Measurements from ENCODE around the gene LAMA3. TPM values are rescaled to one million over a fixed set of nuclear protein-coding genes. Genes with fewer than 3 reads are reported as not detected.

LAMA3 gene
- total and polyA plus RNA-seq, 10 of the 15 experiments (the other 5 are each of a cell fraction or from before 2014, with no cell fraction given): 0.37 to 6.5 (median 5.4) TPM

- Histone ChIP-seq H3K9ac (ENCODE audit: control insufficient read depth, insufficient read depth, low read length) (no peak overlapping the region), H3K27ac (ENCODE audit: control insufficient read depth, insufficient read depth) (no peak overlapping the region), H3K79me2 (ENCODE audit: control insufficient read depth, insufficient read depth, low read length) (no peaks in the 10 kb centered on the region), H3K27me3 (replicated peaks in 1 of 2; ENCODE audit: control insufficient read depth in 2 of 2, insufficient read depth in 2 of 2, low read length in 1 of 2) (no peaks in the 10 kb centered on the region; a peak in 2 of 4 replicates), H3K4me3 (no peak overlapping the region), H3K4me2 (ENCODE audit: control insufficient read depth, insufficient read depth) (no peak overlapping the region), H3K36me3 (ENCODE audit: control insufficient read depth in 2 of 2, insufficient read depth in 2 of 2, low read length in 1 of 2) (no peaks in the 10 kb centered on the region), H3K4me1 (ENCODE audit: control insufficient read depth, insufficient read depth, low read length) (no peaks in the 10 kb centered on the region), H3K9me3 (replicated peaks; ENCODE audit: control insufficient read depth, insufficient read depth, low read length) (peaks cover 5% of the 10 kb centered on the region; the same call in 2 of the 3 replicates), H4K20me1 (ENCODE audit: control insufficient read depth, insufficient read depth) (no peaks in the 10 kb centered on the region), H2AFZ (ENCODE audit: control insufficient read depth, low read depth, low read length) (no peak overlapping the region)
- SMC1A ChIA-PET (ENCODE audit: uncharacterized antibody, unreplicated experiment): no interaction called here
- intact Hi-C loops (cut with micrococcal nuclease; ENCODE audit: unreplicated experiment) (no loop called here), in situ Hi-C loops (cut with MboI) (no loop called here)
- TF ChIP-seq STAT1 (conservative IDR thresholded peaks at IDR 0.05): no peak
- TF ChIP-seq MLLT1 (IDR thresholded peaks at IDR 0.05): no peak
- TF ChIP-seq ZNF687 (IDR thresholded peaks at IDR 0.05): no peak
- no peak for TF ChIP-seq JUND (IDR thresholded peaks at IDR 0.05; ENCODE audit: low read depth, low read length)
- TF ChIP-seq CHD4 (IDR thresholded peaks at IDR 0.05): no peak
- no peak for TF ChIP-seq KAT2A (conservative IDR thresholded peaks at IDR 0.05; ENCODE audit: control insufficient read depth, low read depth, low read length)
- DNase-seq (ENCODE audit: low read depth, low spot score) (no peak), FAIRE-seq (no peak), ATAC-seq (no peak)
- WGBS (ENCODE audit: insufficient coverage, insufficient replicate concordance, low lambda C conversion rate, missing lambda C conversion rate): 53% methylated on average over 2 of the region's 2 CpGs
- no TSS peak for BruUV-seq (replicated peaks)
- RAD21 ChIA-PET (ENCODE audit: unreplicated experiment): no interaction called here
- POLR2A ChIA-PET: no interaction called here
- CTCF ChIA-PET: interaction anchor here (1.5 kb wide), 1 partner anchor 23 kb away, joined by 3 read pairs; no protein-coding TSS in a partner anchor
Measured at GRCh38 chr18:23646282-23646681, 43.0 kb upstream of the LAMA3 start.

All from GM12878 (cell line).